ENCODE results near the gene PBX4. TPM values are rescaled to one million over a fixed set of nuclear protein-coding genes. Genes with fewer than 3 reads are reported as not detected.

Gene PBX4
- total RNA-seq, 1 experiment from 2014 or later = 8.3 TPM

DNA sequence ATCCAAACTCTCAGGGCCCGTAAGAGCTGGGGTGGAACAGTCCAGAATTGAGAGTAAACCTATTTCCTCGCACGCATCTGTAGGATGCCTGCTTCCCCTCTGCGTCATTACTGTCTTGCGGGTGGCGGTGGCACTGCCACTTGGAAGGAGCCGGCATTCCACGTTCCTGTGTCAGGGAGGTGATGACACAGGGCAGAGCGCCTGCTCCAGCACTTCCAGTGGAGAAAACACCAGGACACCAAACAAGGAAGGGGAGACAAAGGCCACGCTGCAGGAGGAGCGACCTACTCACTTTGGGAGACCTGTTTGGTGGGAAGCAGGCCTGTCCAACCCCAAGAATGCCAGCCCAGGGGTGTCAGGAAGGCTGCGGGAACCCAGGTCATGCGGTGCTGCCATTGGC lies 37.1 kb downstream of the PBX4 start:
- DNase-seq (ENCODE audit: low read depth, low spot score) (no peak), ATAC-seq (no peak)
- ChIA-PET CTCF (no interaction called here), POLR2A (no interaction called here)
- intact Hi-C loops (cut with micrococcal nuclease; ENCODE audit: unreplicated experiment) = no loop called here
- no TSS peak for BruUV-seq (replicated peaks)
- Histone ChIP-seq H3K36me3 (ENCODE audit: control insufficient read depth, insufficient read depth, low read length) (no peaks in the 10 kb centered on the region), H3K4me3 (ENCODE audit: low read depth in 2 of 2, low read length in 2 of 2) (no peak overlapping the region), H3K27ac (ENCODE audit: low read length) (no peak overlapping the region), H3K27me3 (ENCODE audit: control insufficient read depth, insufficient read depth, low read length) (no peaks in the 10 kb centered on the region), H3K9me3 (ENCODE audit: control insufficient read depth, insufficient read depth, low read depth, low read length) (no peaks in the 10 kb centered on the region), H3K4me1 (ENCODE audit: control insufficient read depth, insufficient read depth, low read length) (no peaks in the 10 kb centered on the region)
- TF ChIP-seq, protein P1, sequence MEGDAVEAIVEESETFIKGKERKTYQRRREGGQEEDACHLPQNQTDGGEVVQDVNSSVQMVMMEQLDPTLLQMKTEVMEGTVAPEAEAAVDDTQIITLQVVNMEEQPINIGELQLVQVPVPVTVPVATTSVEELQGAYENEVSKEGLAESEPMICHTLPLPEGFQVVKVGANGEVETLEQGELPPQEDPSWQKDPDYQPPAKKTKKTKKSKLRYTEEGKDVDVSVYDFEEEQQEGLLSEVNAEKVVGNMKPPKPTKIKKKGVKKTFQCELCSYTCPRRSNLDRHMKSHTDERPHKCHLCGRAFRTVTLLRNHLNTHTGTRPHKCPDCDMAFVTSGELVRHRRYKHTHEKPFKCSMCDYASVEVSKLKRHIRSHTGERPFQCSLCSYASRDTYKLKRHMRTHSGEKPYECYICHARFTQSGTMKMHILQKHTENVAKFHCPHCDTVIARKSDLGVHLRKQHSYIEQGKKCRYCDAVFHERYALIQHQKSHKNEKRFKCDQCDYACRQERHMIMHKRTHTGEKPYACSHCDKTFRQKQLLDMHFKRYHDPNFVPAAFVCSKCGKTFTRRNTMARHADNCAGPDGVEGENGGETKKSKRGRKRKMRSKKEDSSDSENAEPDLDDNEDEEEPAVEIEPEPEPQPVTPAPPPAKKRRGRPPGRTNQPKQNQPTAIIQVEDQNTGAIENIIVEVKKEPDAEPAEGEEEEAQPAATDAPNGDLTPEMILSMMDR (IDR thresholded peaks at IDR 0.05) = no peak
- TF ChIP-seq TCF7L2 (IDR thresholded peaks at IDR 0.05; ENCODE audit: low read depth, low read length) = no peak
- TF ChIP-seq POLR2AphosphoS5 (IDR thresholded peaks at IDR 0.05; ENCODE audit: low read depth, low read length) = no peak
- TF ChIP-seq, protein P2, sequence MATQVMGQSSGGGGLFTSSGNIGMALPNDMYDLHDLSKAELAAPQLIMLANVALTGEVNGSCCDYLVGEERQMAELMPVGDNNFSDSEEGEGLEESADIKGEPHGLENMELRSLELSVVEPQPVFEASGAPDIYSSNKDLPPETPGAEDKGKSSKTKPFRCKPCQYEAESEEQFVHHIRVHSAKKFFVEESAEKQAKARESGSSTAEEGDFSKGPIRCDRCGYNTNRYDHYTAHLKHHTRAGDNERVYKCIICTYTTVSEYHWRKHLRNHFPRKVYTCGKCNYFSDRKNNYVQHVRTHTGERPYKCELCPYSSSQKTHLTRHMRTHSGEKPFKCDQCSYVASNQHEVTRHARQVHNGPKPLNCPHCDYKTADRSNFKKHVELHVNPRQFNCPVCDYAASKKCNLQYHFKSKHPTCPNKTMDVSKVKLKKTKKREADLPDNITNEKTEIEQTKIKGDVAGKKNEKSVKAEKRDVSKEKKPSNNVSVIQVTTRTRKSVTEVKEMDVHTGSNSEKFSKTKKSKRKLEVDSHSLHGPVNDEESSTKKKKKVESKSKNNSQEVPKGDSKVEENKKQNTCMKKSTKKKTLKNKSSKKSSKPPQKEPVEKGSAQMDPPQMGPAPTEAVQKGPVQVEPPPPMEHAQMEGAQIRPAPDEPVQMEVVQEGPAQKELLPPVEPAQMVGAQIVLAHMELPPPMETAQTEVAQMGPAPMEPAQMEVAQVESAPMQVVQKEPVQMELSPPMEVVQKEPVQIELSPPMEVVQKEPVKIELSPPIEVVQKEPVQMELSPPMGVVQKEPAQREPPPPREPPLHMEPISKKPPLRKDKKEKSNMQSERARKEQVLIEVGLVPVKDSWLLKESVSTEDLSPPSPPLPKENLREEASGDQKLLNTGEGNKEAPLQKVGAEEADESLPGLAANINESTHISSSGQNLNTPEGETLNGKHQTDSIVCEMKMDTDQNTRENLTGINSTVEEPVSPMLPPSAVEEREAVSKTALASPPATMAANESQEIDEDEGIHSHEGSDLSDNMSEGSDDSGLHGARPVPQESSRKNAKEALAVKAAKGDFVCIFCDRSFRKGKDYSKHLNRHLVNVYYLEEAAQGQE (IDR thresholded peaks at IDR 0.05; ENCODE audit: insufficient read depth in 1 of 2, low read depth in 2 of 2, low read length in 1 of 2) = no peak
- TF ChIP-seq SIN3A (IDR thresholded peaks at IDR 0.05; ENCODE audit: borderline replicate concordance, insufficient read depth, low read depth, low read length) = no peak
- in situ Hi-C loops (cut with HindIII; ENCODE audit: low pct_unique_long_range_greater_than_20kb, low sequenced_read_pairs) = no loop called here

DNA sequence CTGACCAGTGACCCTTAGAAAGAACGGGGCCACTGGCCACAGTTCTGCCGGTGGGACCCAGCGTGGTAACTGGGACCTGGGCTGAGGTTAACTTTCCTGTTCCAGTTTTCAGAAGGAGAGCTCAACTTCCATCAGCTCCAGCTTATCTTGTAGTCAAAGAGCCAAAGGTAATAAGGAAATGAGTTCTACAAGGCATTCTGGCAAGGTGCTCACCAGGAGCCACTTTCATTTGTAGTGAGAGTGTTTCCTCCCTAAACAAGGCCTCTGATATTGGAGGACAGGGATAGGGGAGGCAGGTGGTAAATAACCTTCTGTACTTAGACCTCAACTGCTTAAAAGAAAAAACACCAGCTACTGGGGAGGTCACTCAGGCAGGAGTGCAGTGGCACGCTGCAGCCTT lies 38.1 kb downstream of the PBX4 start:
- no peaks in the 10 kb centered on the region for H3K9me3 ChIP-seq (ENCODE audit: control insufficient read depth, insufficient read depth, low read depth, low read length)
- ChIA-PET CTCF (no interaction called here), POLR2A (no interaction called here)
- no peaks in the 10 kb centered on the region for H3K36me3 ChIP-seq (ENCODE audit: control insufficient read depth, insufficient read depth, low read length)
- ATAC-seq (no peak), DNase-seq (ENCODE audit: low read depth, low spot score) (no peak)
- no peak overlapping the region for H3K4me3 ChIP-seq (ENCODE audit: low read depth in 2 of 2, low read length in 2 of 2)
- H3K4me1 ChIP-seq (ENCODE audit: control insufficient read depth, insufficient read depth, low read length) = no peaks in the 10 kb centered on the region
- H3K27ac ChIP-seq (ENCODE audit: low read length) = no peak overlapping the region
- in situ Hi-C loops (cut with HindIII; ENCODE audit: low pct_unique_long_range_greater_than_20kb, low sequenced_read_pairs) (no loop called here), intact Hi-C loops (cut with micrococcal nuclease; ENCODE audit: unreplicated experiment) (no loop called here)
- H3K27me3 ChIP-seq (ENCODE audit: control insufficient read depth, insufficient read depth, low read length) = no peaks in the 10 kb centered on the region
- no peak for TF ChIP-seq TCF7L2 (IDR thresholded peaks at IDR 0.05; ENCODE audit: low read depth, low read length)
- no peak for TF ChIP-seq POLR2AphosphoS5 (IDR thresholded peaks at IDR 0.05; ENCODE audit: low read depth, low read length)
- no peak for TF ChIP-seq SIN3A (IDR thresholded peaks at IDR 0.05; ENCODE audit: borderline replicate concordance, insufficient read depth, low read depth, low read length)
- TF ChIP-seq, protein P2 (IDR thresholded peaks at IDR 0.05; ENCODE audit: insufficient read depth in 1 of 2, low read depth in 2 of 2, low read length in 1 of 2) = no peak
- TF ChIP-seq, protein P1 (IDR thresholded peaks at IDR 0.05) = no peak
- BruUV-seq (replicated peaks) = no TSS peak

All from Panc1 (cell line).